RWPE1 (cell line): ENCODE data around the gene HRH1.

ENCODE experiments used
- CTCF ChIA-PET: fragments of 350-600 bp; sonication (Branson Sonifier 250); formaldehyde crosslinking; extraction: SDS; loops from one replicate; lab custom pipeline; 2021; lab: Yijun Ruan, JAX
- POLR2A ChIA-PET: fragments of 400-600 bp; formaldehyde crosslinking; extraction: SDS; loops from one replicate; lab custom pipeline; 2020; ENCODE audit warnings: antibody characterized with exemption; ENCODE audit not compliant: low non-redundant PET; lab: Yijun Ruan, JAX
- DNase-seq: peaks from one replicate; pipeline ENCODE4 v3.0.0; 2012; ENCODE audit warnings: low spot score
- H3K27ac ChIP-seq: fragments of 450-650 bp; 2 replicates; pipeline ENCODE4 v1.5.1; 2017
- TF ChIP-seq, protein P1 (sequence below): fragments of 450-650 bp; conservative IDR thresholded peaks from 2 replicates; pipeline ENCODE4 v1.5.1; 2017; ENCODE audit warnings: low read depth, mild to moderate bottlenecking

Gene HRH1

DNA sequence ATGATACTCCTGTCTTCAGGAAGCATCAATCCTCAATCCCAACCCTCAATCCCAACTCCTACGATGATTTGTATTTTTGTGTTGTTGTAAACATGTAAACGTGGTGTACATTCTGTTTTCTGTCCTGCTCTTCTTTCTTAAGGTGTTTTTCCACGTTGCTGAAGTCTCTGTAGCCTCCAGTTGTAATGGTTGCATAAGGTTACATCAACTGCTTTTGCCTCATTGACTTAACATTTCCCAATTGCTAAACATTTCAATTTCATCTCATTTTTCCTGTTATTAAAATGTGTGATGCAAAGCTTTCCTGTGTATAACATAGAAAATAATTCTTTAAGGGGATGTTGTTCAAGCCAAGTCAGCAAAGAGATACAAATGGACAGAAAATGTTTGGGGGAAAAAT, 33.4 kb downstream of the HRH1 start:
- no peak for DNase-seq
- H3K27ac ChIP-seq, result no peak overlapping the region
- TF ChIP-seq, protein P1, sequence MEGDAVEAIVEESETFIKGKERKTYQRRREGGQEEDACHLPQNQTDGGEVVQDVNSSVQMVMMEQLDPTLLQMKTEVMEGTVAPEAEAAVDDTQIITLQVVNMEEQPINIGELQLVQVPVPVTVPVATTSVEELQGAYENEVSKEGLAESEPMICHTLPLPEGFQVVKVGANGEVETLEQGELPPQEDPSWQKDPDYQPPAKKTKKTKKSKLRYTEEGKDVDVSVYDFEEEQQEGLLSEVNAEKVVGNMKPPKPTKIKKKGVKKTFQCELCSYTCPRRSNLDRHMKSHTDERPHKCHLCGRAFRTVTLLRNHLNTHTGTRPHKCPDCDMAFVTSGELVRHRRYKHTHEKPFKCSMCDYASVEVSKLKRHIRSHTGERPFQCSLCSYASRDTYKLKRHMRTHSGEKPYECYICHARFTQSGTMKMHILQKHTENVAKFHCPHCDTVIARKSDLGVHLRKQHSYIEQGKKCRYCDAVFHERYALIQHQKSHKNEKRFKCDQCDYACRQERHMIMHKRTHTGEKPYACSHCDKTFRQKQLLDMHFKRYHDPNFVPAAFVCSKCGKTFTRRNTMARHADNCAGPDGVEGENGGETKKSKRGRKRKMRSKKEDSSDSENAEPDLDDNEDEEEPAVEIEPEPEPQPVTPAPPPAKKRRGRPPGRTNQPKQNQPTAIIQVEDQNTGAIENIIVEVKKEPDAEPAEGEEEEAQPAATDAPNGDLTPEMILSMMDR, result no peak
- CTCF ChIA-PET, result no interaction called here
- POLR2A ChIA-PET, result no interaction called here

DNA sequence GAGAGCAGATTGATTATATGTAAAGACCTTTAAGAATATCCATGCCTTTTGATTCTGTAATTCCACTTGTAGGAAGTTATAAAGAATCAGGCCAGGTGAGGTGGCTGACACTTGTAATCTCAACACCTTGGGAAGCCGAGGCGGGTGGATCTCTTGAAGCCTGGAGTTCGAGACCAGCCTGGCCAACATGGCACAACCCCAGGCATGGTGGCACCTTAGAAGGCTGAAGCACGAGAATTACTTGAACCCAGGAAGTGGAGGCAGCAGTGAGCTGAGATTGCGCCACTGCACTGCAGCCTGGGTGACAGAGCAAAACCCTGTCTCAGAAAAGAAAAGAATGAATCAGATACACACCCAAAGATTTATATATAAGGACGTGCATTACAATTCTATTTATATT, 33.9 kb downstream of the HRH1 start:
- DNase-seq, result no peak
- CTCF ChIA-PET, result no interaction called here
- POLR2A ChIA-PET, result no interaction called here
- H3K27ac ChIP-seq, result peak overlapping the region; percentile 73
- TF ChIP-seq, protein P1, result no peak

DNA sequence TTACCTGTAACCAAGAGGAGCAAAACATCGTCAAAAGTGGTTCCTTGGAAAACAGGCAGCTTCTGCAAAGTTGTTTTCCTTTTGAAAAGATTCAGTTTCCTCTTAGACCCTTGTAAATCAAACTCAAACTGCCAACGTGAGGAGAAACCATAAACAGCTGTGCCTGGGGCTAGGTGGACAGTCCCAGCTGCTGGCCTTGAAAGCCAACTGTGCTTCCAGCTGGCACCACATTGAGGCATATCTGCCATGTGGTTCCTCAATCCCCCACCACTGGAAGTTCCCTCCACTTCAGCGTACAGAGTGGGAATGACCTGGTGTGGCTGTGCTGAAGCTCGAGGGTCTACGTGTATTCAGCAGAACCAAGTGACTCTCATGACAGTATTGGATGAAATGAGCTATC, 40.9 kb downstream of the HRH1 start:
- POLR2A ChIA-PET, result no interaction called here
- CTCF ChIA-PET, result no interaction called here
- no peak for DNase-seq
- H3K27ac ChIP-seq, result peak overlapping the region; percentile 94
- TF ChIP-seq, protein P1, result no peak

DNA sequence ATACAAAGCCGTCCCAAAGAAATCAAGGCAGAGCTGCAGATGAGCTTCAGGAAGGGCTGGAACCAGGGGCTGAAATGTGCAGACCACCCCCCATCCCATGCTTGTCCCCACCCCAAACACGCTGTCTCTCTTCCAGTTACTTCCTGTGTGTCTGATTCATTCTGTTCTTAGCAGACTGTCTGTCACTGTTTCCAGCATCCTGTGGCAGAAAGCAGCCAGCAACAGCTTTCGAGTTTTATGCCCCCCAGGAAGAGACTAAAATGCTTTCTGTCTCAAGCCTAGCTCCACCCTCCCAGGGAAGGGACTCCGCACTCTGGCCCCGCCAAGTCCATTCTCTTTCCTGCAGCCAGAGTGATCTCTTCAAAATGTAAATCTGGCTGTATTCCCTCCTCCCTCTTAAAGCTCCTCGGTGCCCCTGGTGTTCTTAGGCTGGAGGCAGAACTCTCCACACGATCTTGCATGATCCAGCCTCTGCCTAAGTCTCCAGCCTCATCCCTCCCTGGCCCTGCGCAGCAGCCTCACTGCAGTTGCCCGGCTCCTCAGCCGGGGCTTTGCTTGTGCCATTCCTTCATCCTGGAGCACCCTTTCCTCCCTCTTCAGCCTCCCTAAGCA, 41.5 kb downstream of the HRH1 start:
- POLR2A ChIA-PET, result no interaction called here
- no peak for DNase-seq
- CTCF ChIA-PET, result interaction anchor here (0.6 kb wide), 1 partner anchor 85 kb away, joined by 4 read pairs; no protein-coding TSS in a partner anchor
- peak overlapping the region; percentile 94 for H3K27ac ChIP-seq
- TF ChIP-seq, protein P1, result no peak

DNA sequence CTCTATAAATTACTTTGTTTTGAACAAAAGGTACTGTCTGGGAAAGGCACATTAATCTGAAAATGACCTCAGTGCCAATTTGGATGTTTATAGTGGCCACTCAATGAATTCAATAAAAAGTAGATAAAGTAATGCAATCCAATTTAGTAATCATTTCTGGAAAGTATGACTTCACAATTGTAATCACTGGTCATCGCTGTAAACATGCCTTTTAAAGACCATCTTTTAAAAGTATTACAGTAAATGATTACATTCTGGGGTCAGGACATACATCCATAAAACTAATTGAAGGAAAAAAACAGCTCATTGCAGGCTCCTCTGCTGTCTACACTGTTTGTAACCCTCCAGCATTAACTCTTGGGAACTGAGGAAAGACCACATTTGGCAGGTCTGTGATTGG, 43.2 kb downstream of the HRH1 start:
- ChIA-PET CTCF (no interaction called here), POLR2A (no interaction called here)
- H3K27ac ChIP-seq, result peak overlapping the region; percentile 54
- TF ChIP-seq, protein P1, result no peak
- no peak for DNase-seq

DNA sequence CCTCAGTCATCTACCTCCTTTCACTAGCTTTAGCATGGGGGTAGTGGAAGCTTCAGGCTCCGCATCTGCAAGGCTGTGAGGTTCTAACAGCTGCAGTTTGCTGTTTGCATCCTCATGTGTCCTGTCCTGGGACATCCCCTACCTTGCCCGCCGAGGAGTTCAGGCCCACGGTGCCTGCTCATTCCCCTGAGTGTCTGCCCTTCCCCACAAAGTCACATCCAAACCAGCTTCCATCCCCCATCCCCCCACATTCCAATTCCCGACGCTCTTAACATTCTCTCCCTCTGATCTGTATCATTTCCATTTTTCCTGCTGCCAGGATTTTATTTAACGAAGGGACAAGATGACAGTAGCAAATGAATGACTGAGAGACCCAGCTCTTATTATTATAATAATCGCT, 43.8 kb downstream of the HRH1 start:
- ChIA-PET POLR2A (no interaction called here), CTCF (no interaction called here)
- peak overlapping the region; percentile 54 for H3K27ac ChIP-seq

More for the DNA sequence above, 43.8 kb downstream of the HRH1 start:
- TF ChIP-seq, protein P1, result no peak
- no peak for DNase-seq
